ENCODE results near the gene CHMP4A.

CHMP4A gene

DNA sequence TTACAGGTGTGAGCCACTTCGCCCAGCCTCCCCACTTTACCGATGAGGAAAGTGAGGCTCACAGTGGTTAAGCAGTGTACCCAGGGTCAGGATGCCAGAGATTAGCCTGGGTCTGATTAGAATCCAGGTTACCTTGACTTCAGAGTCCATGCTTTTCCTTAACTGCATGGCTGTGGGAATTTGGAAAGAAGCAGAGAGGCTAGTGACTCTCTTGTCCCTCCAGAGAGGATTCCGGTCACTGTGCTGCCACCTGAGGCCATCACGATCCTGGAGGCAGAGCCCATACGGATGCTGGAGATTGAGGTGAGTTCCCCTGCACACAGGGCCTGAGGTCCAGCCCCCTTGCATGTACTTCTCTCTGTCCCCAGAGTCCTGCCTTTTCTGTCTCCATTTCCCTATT, 36.7 kb downstream of the CHMP4A start:
- H3K27me3 Mint-ChIP-seq, result no peaks in the 10 kb centered on the region
- ATAC-seq (no peak), DNase-seq (no peak)
- H3K4me1 Mint-ChIP-seq, result peaks cover 9% of the 10 kb centered on the region
- no peak overlapping the region for H3K27ac Mint-ChIP-seq
- no peak overlapping the region for H3K4me3 Mint-ChIP-seq
- no peaks in the 10 kb centered on the region for H3K9me3 Mint-ChIP-seq
- H3K36me3 Mint-ChIP-seq (ENCODE audit: low read depth), result peaks cover 14% of the 10 kb centered on the region

DNA sequence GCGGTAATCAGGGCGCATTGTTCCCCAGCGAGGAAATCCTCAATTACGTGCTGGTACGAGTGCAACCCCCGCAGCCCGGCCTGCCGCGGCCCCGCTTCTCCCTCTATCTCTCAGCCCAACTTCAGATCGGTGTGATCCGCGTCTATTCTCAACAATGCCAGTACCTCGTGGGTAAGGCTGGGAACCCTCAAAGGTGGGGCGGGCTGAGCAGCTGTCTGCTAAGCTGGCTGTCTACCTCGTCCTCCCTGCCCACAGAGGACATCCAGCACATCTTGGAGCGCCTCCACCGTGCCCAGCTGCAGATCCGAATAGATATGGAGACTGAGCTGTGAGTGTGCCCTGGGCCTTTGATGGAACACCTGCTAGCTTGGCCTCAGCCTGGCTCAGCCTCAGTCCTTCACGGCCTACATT, 40.4 kb downstream of the CHMP4A start:
- Mint-ChIP-seq H3K4me3 (peak overlapping the region; percentile 75), H3K36me3 (ENCODE audit: low read depth) (peaks cover 16% of the 10 kb centered on the region), H3K9me3 (no peaks in the 10 kb centered on the region), H3K4me1 (peaks cover 21% of the 10 kb centered on the region), H3K27ac (no peak overlapping the region), H3K27me3 (no peaks in the 10 kb centered on the region)
- DNase-seq (no peak), ATAC-seq (no peak)

DNA sequence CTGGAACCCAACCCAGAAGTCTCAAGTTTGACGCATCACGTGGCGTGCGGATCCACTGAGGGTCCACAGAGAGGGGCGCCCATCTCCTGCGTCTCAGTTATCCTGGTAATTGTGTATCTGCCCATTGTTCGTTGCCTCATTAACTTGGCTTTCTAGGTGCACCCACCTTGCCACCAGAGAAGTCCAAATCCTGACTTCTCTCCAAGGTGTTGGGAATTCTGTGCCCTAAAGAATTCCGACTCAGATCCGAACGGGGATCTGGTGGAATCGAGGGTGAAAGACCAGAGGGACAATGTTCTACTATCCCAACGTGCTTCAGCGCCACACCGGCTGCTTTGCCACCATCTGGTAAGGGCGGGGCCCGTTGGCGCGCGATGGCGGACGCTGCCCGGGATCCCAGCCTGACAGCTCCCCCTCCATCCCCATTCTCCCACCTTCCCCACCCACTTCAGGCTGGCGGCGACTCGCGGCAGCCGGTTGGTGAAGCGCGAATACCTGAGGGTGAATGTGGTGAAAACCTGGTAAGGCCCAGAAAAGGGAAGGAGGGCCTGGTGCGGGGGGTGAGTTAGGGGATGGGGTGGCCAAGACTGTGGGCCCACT, 40.9 kb downstream of the CHMP4A start:
- Mint-ChIP-seq H3K27me3 (no peaks in the 10 kb centered on the region), H3K4me1 (peaks cover 22% of the 10 kb centered on the region), H3K4me3 (peak overlapping the region; percentile 75), H3K27ac (peak overlapping the region; percentile 14), H3K36me3 (ENCODE audit: low read depth) (peaks cover 18% of the 10 kb centered on the region), H3K9me3 (no peaks in the 10 kb centered on the region)
- DNase-seq (no peak), ATAC-seq (no peak)

DNA sequence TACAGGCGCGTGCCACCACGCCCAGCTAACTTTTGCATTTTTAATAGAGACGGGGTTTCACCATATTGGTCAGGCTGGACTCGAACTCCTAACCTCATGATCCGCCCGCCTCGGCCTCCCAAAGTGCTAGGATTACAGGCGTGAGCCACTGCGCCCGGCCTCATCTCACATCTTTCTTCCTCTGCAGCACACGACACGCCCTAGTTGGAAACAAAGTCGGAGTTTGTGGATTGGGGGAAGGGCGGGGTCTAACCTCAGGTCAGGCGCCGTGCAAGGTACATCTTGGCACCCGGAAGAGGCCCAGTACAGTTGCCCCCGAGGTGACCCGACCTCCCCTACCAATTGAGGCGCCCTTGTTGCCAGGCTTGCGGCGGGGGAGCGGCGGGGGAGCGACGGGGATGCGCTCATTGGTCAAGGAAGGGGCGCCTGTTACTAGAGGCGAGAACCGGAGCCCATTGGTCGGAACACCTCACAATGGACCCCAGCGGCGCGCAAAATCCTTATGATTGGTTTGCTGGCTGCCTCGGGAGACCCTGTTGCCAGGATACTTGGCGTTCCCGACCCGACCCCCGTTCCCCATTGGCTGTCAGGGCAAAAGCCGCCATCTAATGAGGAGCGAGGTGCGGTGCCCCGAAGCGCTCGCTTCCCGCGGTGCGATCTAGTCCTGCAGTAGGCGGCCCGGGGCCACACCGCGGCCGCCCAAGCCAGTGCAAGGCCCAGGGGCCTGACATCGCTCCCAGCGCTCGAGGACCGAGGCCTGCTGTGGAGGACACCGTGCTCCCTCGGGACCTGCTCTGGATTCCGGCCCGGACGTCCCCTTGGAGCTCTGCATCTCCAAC, 41.6 kb downstream of the CHMP4A start, which contains the start of gene REC8:
Gene REC8 (plus strand): TSS at position 659 of the 839 bp plus-strand sequence. CDS start 473 bp downstream, outside the sequence.
- Mint-ChIP-seq H3K27me3 (no peaks in the 10 kb centered on the region), H3K4me1 (peaks cover 24% of the 10 kb centered on the region), H3K27ac (peak within 1 kb of the TSS; percentile 22), H3K36me3 (ENCODE audit: low read depth) (peaks cover 21% of the 10 kb centered on the region), H3K9me3 (no peaks in the 10 kb centered on the region), H3K4me3 (peak within 1 kb of the TSS; percentile 77)
- peak; percentile 83 for ATAC-seq
- peak; percentile 78 for DNase-seq

DNA sequence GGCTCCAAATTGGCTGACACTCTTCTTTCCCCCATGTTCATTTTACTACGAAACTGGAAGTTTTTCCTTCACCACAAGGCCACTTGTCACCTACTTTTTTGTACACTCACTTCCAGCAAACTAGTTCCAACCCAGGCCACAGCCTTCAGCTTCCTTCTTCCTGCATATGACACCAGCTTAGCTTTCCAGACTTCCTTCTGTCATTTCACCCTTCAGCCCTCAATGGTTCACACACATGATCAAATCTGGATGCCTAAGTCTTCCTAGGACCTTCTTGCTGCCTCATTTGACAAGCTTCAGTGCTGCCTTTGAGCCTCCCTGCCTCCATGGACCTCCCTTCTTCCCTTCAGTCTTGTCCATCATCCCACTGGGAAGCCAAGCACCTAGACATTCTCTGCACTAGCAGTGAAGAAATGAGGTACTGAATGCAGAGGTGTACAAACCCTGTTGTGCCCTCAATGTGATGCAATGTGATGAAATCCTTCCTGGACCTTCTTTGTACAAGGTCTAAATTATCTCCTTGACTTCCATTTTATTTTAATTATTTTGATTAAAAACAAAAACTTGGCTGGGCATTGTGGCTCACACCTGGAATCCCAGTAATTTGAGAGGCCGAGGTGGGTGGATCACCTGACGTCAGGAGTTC, 45.7 kb downstream of the CHMP4A start:
- peaks cover 42% of the 10 kb centered on the region for H3K4me1 Mint-ChIP-seq
- H3K4me3 Mint-ChIP-seq, result no peak overlapping the region
- no peak for DNase-seq
- no peak for ATAC-seq
- H3K27me3 Mint-ChIP-seq, result no peaks in the 10 kb centered on the region
- peak overlapping the region; percentile 28 for H3K27ac Mint-ChIP-seq
- no peaks in the 10 kb centered on the region for H3K9me3 Mint-ChIP-seq
- H3K36me3 Mint-ChIP-seq (ENCODE audit: low read depth), result peaks cover 50% of the 10 kb centered on the region

DNA sequence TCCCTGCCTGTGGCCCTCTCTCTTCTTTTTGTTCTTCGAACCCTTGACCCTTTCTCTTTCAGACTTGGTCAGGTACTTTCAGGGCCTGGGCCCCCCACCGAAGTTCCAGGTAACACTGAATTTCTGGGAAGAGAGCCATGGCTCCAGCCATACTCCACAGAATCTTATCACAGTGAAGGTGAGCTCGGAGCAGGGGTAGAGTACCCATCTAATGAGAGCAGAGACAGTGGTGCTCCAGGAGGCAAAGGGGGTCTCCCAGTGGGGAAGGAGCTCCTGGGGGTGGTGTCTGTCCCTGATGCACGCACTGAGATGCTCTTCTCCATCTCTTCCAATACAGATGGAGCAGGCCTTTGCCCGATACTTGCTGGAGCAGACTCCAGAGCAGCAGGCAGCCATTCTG, 47.5 kb downstream of the CHMP4A start:
- Mint-ChIP-seq H3K27ac (peak overlapping the region; percentile 58), H3K4me1 (peaks cover 45% of the 10 kb centered on the region), H3K36me3 (ENCODE audit: low read depth) (peaks cover 64% of the 10 kb centered on the region)

DNA sequence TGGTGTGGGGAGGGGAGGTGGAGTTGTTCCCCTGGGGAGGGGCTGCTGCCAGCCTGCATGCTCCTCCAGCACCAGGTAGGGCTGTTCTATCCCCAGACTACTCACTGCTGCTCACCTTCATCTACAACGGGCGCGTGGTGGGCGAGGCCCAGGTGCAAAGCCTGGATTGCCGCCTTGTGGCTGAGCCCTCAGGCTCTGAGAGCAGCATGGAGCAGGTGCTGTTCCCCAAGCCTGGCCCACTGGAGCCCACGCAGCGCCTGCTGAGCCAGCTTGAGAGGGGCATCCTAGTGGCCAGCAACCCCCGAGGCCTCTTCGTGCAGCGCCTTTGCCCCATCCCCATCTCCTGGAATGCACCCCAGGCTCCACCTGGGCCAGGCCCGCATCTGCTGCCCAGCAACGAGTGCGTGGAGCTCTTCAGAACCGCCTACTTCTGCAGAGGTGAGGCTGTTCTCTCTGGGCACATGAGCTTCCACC, 48.7 kb downstream of the CHMP4A start:
- H3K9me3 Mint-ChIP-seq, result no peaks in the 10 kb centered on the region
- DNase-seq (no peak), ATAC-seq (no peak)
- peak overlapping the region; percentile 77 for H3K27ac Mint-ChIP-seq
- peaks cover 66% of the 10 kb centered on the region for H3K36me3 Mint-ChIP-seq (ENCODE audit: low read depth)
- peaks cover 48% of the 10 kb centered on the region for H3K4me1 Mint-ChIP-seq
- peaks cover 2% of the 10 kb centered on the region for H3K27me3 Mint-ChIP-seq
- no peak overlapping the region for H3K4me3 Mint-ChIP-seq

More for the DNA sequence above, 47.5 kb downstream of the CHMP4A start:
- ATAC-seq, result no peak
- Mint-ChIP-seq H3K9me3 (no peaks in the 10 kb centered on the region), H3K27me3 (peaks cover 2% of the 10 kb centered on the region), H3K4me3 (no peak overlapping the region)
- DNase-seq, result no peak

DNA sequence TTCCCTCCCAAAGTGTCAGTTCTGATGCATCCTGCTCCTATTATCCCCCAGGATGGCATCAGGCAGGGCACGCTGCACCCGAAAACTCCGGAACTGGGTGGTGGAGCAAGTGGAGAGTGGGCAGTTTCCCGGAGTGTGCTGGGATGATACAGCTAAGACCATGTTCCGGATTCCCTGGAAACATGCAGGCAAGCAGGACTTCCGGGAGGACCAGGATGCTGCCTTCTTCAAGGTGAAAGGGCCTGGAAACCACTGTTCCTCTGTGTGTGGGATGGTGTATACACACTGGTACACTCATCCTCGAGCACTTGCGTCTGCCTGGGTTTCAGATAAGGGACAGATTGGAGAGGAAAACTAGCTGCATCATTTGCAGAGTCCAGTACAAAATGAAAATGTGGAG, 51.2 kb downstream of the CHMP4A start:
- Mint-ChIP-seq H3K9me3 (no peaks in the 10 kb centered on the region), H3K27ac (peak overlapping the region; percentile 100), H3K27me3 (peaks cover 2% of the 10 kb centered on the region), H3K36me3 (ENCODE audit: low read depth) (peaks cover 66% of the 10 kb centered on the region), H3K4me1 (peaks cover 46% of the 10 kb centered on the region), H3K4me3 (peak overlapping the region; percentile 97)
- ATAC-seq (peak; percentile 26), DNase-seq (peak; percentile 36)

DNA sequence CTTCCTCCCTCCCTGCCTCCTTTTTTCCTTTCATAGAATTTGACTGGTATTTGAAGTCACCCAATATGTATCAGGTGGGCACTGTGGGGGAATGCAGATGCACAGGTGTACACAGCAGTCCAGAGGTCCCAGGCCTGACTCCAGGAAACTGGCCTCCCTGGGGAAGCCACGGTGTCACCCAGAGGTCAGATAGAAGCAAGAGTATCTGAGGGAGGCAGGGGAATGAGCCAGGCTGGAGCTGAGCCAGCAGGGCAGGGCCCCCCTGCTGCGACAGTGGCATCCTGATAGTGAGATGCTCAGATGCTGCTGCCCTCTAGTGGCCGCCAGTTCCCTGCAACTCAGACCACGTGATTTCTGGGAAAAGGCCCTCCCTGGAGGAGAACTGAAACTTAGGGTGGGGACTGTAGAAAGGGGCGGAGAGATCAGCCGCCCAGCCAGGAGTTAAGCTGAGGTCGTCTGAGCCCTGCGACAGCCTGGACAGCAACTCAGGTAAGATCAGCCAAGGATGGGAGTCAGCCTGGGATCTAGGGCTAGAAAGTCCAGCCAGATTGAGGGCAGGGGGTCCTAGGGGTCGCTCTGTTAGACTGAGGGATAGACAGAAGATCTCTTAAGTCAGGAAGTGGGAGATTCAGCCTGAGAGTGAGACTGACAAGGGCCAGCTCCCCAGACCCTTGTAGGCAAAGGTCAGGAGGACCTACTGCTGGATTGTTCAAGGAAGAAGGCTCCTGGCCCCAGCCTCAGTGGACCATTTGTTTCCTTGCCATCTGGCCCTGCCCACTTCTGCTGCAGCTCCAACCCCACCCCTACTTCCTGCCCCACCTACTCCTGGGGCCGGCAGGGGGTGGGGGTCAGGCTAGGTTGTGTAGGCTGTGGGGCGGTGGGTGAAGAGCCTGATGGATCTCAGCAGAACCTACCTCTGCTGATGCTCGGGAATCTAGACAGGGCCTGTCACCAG, 52.2 kb downstream of the CHMP4A start, which contains the start of gene IRF9:
Gene IRF9 (plus strand): TSS at position 416 of the 955 bp plus-strand sequence. CDS start 880 bp downstream, outside the sequence.
- Mint-ChIP-seq H3K4me1 (peaks cover 43% of the 10 kb centered on the region), H3K27me3 (peaks cover 2% of the 10 kb centered on the region), H3K36me3 (ENCODE audit: low read depth) (peaks cover 62% of the 10 kb centered on the region), H3K27ac (peak within 1 kb of the TSS; percentile 100), H3K9me3 (no peaks in the 10 kb centered on the region), H3K4me3 (peak within 1 kb of the TSS; percentile 97)
- ATAC-seq, result peak; percentile 85
- DNase-seq, result peak; percentile 98

DNA sequence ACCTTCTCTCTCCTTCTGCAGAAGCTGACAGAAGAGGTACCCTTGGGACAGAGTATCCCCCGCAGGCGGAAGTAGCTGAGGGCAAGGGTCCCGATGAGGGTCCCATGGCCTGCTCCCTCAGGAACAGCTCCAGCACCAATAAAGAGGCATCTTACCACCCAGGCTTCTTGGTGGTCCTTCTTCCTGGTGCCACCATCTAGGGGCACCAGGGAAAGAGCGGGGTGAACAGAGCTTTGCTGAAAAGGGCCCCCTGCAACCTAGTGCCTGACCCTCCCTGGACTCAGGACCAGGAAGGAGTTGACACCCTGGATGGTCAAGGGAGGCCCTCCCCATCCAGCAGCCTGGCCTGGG, 52.8 kb downstream of the CHMP4A start:
- no peak overlapping the region for H3K4me3 Mint-ChIP-seq
- ATAC-seq (no peak), DNase-seq (no peak)
- H3K9me3 Mint-ChIP-seq, result no peaks in the 10 kb centered on the region
- H3K27ac Mint-ChIP-seq, result peak overlapping the region; percentile 100
- peaks cover 63% of the 10 kb centered on the region for H3K36me3 Mint-ChIP-seq (ENCODE audit: low read depth)
- peaks cover 2% of the 10 kb centered on the region for H3K27me3 Mint-ChIP-seq
- peaks cover 43% of the 10 kb centered on the region for H3K4me1 Mint-ChIP-seq

DNA sequence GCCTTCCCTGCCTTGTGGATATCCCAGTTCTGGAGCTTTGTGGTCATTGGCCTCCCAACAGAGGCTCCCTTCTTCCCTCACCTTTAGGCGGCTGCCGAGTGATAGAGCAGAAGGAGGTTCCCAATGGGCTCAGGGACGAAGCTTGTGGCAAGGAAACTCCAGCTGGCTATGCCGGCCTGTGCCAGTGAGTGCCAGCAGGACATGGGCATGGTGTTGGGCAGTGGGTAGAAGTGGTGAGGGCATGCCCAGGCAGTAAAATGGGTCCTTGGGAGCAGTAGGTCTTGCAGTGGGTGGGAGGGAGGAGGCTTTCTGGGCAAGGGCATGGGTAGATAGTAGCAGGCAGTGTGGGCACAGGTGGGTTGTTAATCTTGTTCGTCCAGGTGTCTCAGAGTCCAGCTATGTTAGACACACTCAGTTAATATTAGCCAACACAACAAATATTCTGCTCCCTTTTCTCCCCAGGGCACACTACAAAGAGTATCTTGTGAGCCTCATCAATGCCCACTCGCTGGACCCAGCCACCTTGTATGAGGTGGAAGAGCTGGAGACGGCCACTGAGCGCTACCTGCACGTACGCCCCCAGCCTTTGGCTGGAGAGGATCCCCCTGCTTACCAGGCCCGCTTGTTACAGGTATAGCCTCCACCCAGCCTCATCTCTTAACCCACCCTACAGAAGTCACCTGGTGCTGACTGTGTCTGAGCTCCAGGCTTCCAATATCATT, 53.4 kb downstream of the CHMP4A start:
- Mint-ChIP-seq H3K36me3 (ENCODE audit: low read depth) (peaks cover 64% of the 10 kb centered on the region), H3K27ac (peak overlapping the region; percentile 100), H3K27me3 (peaks cover 2% of the 10 kb centered on the region), H3K4me1 (peaks cover 43% of the 10 kb centered on the region), H3K4me3 (no peak overlapping the region), H3K9me3 (no peaks in the 10 kb centered on the region)
- ATAC-seq (no peak), DNase-seq (no peak)

All from activated naive CD8-positive, alpha-beta T cell treated with anti-CD3 and anti-CD28 coated beads, Interleukin-2, amount 50 U/mL, for 24 hours (primary cell).